Measurements from ENCODE around the gene ZNF280B.

- TF ChIP-seq EZH2 (IDR thresholded peaks at IDR 0.05; ENCODE audit: insufficient read depth, poor library complexity, severe bottlenecking) (no peak), EZH2phosphoT487 (IDR thresholded peaks at IDR 0.05; ENCODE audit: insufficient read depth, low read depth) (no peak)
Measured at GRCh38 chr22:22458387-22458786, 50.2 kb downstream of the ZNF280B start.
